Neural crest cell (in vitro differentiated cells): ENCODE data around the gene C4BPB. TPM values are rescaled to one million over a fixed set of nuclear protein-coding genes. Genes with fewer than 3 reads are reported as not detected.

Experiments
- DNase-seq: peaks from one replicate; pipeline ENCODE4 v3.0.0; 2021; ENCODE audit warnings: low read depth, mixed read lengths, low spot score
- H3K27ac Mint-ChIP-seq: one replicate; pipeline ENCODE4 v1.8.0; 2021; ENCODE audit warnings: mild to moderate bottlenecking, mixed read lengths; ENCODE audit not compliant: unreplicated experiment
- H3K27me3 Mint-ChIP-seq: 2 replicates; pipeline ENCODE4 v1.8.0; 2021; ENCODE audit warnings: low read depth, mild to moderate bottlenecking, mixed read lengths
- H3K36me3 Mint-ChIP-seq: 2 replicates; pipeline ENCODE4 v1.8.0; 2021; ENCODE audit warnings: low read depth, mild to moderate bottlenecking, mixed read lengths
- H3K4me1 Mint-ChIP-seq: 2 replicates; pipeline ENCODE4 v1.8.0; 2021; ENCODE audit warnings: mixed read lengths
- H3K4me3 Mint-ChIP-seq: one replicate; pipeline ENCODE4 v1.8.0; 2021; ENCODE audit warnings: mild to moderate bottlenecking, mixed read lengths
- H3K9me3 Mint-ChIP-seq: 2 replicates; pipeline ENCODE4 v1.8.0; 2021; ENCODE audit warnings: mixed read lengths
- CTCF ChIP-seq: fragments of 200-600 bp; sonication (generic); conservative IDR thresholded peaks from 2 replicates; pipeline ENCODE4 v1.5.0; 2021; ENCODE audit warnings: antibody characterized with exemption, mild to moderate bottlenecking
- total RNA-seq: library from RNA; stranded (reverse); gene quantifications from 2 replicates; pipeline ENCODE4 v1.2.1, GENCODE V29; 2021

C4BPB gene
- total RNA-seq, 1 donor from 2014 or later, result not detected

GRCh38 chr1:207097871-207098324 lies 9.2 kb downstream of the C4BPB start:
- no peaks in the 10 kb centered on the region for H3K4me1 Mint-ChIP-seq
- no peak for DNase-seq
- H3K27me3 Mint-ChIP-seq, result peaks cover 20% of the 10 kb centered on the region
- TF ChIP-seq CTCF, result no peak
- H3K27ac Mint-ChIP-seq, result no peak overlapping the region
- H3K36me3 Mint-ChIP-seq, result no peaks in the 10 kb centered on the region
- peaks cover 5% of the 10 kb centered on the region for H3K9me3 Mint-ChIP-seq
- H3K4me3 Mint-ChIP-seq, result no peak overlapping the region

- peaks cover 17% of the 10 kb centered on the region for H3K27me3 Mint-ChIP-seq
- no peak overlapping the region for H3K4me3 Mint-ChIP-seq
- peaks cover 3% of the 10 kb centered on the region for H3K9me3 Mint-ChIP-seq
- no peak overlapping the region for H3K27ac Mint-ChIP-seq
- TF ChIP-seq CTCF, result no peak
- H3K36me3 Mint-ChIP-seq, result no peaks in the 10 kb centered on the region
- no peaks in the 10 kb centered on the region for H3K4me1 Mint-ChIP-seq
- DNase-seq, result no peak
Observed at GRCh38 chr1:207101720-207102119, 13.1 kb downstream of the C4BPB start.

GRCh38 chr1:207102146-207102545 lies 13.5 kb downstream of the C4BPB start:
- TF ChIP-seq CTCF, result no peak
- H3K9me3 Mint-ChIP-seq, result peaks cover 6% of the 10 kb centered on the region
- H3K27me3 Mint-ChIP-seq, result peaks cover 17% of the 10 kb centered on the region
- no peak for DNase-seq
- H3K27ac Mint-ChIP-seq, result no peak overlapping the region
- H3K4me3 Mint-ChIP-seq, result no peak overlapping the region
- H3K4me1 Mint-ChIP-seq, result no peaks in the 10 kb centered on the region
- no peaks in the 10 kb centered on the region for H3K36me3 Mint-ChIP-seq

GRCh38 chr1:207102659-207103058 lies 14.0 kb downstream of the C4BPB start:
- Mint-ChIP-seq H3K4me1 (no peaks in the 10 kb centered on the region), H3K36me3 (no peaks in the 10 kb centered on the region), H3K9me3 (peaks cover 4% of the 10 kb centered on the region), H3K27me3 (peaks cover 17% of the 10 kb centered on the region), H3K4me3 (no peak overlapping the region), H3K27ac (no peak overlapping the region)
- no peak for DNase-seq
- TF ChIP-seq CTCF, result no peak

GRCh38 chr1:207103892-207104373 lies 15.3 kb downstream of the C4BPB start, which contains the start of gene C4BPA:
Gene C4BPA, plus strand, starts transcription at chr1:207104233. Its CDS starts 8,793 bp downstream, at chr1:207113026.
- H3K9me3 Mint-ChIP-seq, result peaks cover 3% of the 10 kb centered on the region
- H3K36me3 Mint-ChIP-seq, result no peaks in the 10 kb centered on the region
- H3K27me3 Mint-ChIP-seq, result peaks cover 17% of the 10 kb centered on the region
- H3K4me1 Mint-ChIP-seq, result no peaks in the 10 kb centered on the region
- H3K4me3 Mint-ChIP-seq, result no peak within 1 kb of the TSS
- H3K27ac Mint-ChIP-seq, result no peak within 1 kb of the TSS
- no peak for DNase-seq
- TF ChIP-seq CTCF, result no peak

GRCh38 chr1:207109004-207109403 lies 20.3 kb downstream of the C4BPB start:
- no peak overlapping the region for H3K4me3 Mint-ChIP-seq

More at GRCh38 chr1:207109004-207109403, 20.3 kb downstream of the C4BPB start:
- H3K36me3 Mint-ChIP-seq, result no peaks in the 10 kb centered on the region
- H3K4me1 Mint-ChIP-seq, result no peaks in the 10 kb centered on the region
- no peak for TF ChIP-seq CTCF
- H3K27me3 Mint-ChIP-seq, result peaks cover 18% of the 10 kb centered on the region
- H3K27ac Mint-ChIP-seq, result no peak overlapping the region
- no peak for DNase-seq
- peaks cover 3% of the 10 kb centered on the region for H3K9me3 Mint-ChIP-seq
